Effector CD4-positive, alpha-beta T cell (primary cell): ENCODE measurements around the gene RUSC1.

Experiments used
- DNase-seq: peaks from one replicate; pipeline ENCODE4 v3.0.0-alpha.2; 2020

The RUSC1 gene

GRCh38 chr1:155295183-155295941 is 25.3 kb upstream of the RUSC1 start:
- no peak for DNase-seq

GRCh38 chr1:155295942-155296267 is 24.8 kb upstream of the RUSC1 start:
- DNase-seq: no peak

GRCh38 chr1:155296661-155297060 is 24.0 kb upstream of the RUSC1 start:
- no peak for DNase-seq

GRCh38 chr1:155297384-155297783 is 23.3 kb upstream of the RUSC1 start:
- DNase-seq: no peak

- DNase-seq: no peak
Measured at GRCh38 chr1:155300024-155300423, 20.7 kb upstream of the RUSC1 start.

GRCh38 chr1:155300553-155301329 is 20.0 kb upstream of the RUSC1 start:
- no peak for DNase-seq

GRCh38 chr1:155301342-155301841 is 19.3 kb upstream of the RUSC1 start, which contains the start of gene PKLR:
Gene PKLR (minus strand): TSS chr1:155301438. CDS start chr1:155301395, 43 bp downstream.
- DNase-seq: no peak

- DNase-seq: no peak
Measured at GRCh38 chr1:155304558-155305063, 16.1 kb upstream of the RUSC1 start.

GRCh38 chr1:155305881-155306391 is 14.8 kb upstream of the RUSC1 start:
- DNase-seq: no peak

- DNase-seq: no peak
Measured at GRCh38 chr1:155307247-155307740, 13.4 kb upstream of the RUSC1 start.

DNA sequence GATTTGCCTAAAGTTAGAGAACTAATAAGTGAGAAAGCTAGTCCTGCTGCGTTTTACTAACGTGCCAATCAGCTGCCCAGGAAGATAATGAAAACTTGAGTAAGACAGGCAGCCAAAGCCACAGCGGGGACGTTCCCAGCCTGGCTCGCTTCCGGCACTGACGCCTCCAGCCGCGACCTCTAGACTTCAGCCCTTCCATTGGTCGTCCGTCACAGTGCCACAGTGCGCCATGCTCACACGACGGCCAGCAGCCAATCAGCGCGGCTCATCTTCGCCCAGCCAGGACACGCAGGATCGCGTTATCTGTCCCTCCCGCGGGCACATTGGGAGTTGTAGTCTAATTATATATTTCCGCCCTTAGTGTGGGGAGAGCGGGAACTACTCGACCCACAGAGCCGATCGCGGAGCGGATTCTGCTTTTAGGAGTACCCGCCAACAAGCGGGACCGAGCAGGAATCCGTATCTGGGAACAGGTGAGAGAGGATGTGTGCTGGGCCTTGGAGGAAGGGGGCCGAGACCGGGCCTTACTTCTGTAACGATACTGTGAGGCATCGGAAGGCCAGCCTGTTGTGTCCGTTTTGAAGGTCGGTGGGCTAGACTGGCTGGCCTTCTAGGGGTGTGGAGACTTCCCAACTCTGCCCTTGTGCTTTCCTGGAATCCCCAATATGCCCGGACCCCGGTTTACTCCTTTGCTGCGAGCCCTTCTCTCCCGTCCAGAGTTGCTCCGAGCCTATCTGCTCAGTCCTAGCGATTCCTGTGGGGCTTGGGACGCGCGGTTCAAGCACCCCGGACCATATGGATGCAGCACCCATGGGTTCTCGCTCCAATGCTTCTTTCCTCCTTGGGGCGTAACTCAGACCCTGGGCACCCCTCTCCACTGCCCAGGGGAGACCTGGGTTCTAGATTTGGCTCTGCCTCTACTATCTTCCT is 11.9 kb upstream of the RUSC1 start, which contains the start of gene FDPS:
TSS of gene FDPS (plus strand) at position 374 of the 930 bp plus-strand sequence. CDS start 924 bp downstream, outside the sequence.
- peak; percentile 97 for DNase-seq

DNA sequence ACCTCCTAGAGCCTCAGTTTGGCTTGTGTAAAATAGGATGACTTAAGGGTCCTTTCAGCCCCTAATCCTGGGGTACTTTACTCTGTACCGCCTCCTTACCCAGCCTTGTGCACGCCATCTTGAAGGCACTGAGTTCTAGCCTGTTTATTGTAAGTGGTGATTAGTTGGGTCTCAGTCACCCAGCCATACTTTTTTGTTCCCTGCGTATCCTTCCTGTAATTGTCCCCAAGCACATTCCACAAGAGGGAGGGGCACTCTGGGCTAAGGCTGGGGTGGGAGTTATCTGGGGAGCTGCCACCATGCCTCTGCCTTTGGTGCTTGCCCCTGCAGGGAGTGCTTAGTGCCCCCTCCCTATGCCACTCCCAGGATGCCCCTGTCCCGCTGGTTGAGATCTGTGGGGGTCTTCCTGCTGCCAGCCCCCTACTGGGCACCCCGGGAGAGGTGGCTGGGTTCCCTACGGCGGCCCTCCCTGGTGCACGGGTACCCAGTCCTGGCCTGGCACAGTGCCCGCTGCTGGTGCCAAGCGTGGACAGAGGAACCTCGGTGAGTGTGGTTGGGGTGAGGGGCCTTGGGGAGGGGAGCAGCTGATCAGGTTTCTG is 11.2 kb upstream of the RUSC1 start:
- no peak for DNase-seq

- no peak for DNase-seq
Measured at GRCh38 chr1:155313261-155313660, 7.4 kb upstream of the RUSC1 start.

- DNase-seq: no peak
Measured at GRCh38 chr1:155316922-155317321, 3.8 kb upstream of the RUSC1 start.

- no peak for DNase-seq
Measured at GRCh38 chr1:155318082-155318481, 2.6 kb upstream of the RUSC1 start.

- no peak for DNase-seq
Measured at GRCh38 chr1:155319536-155319935, 1.2 kb upstream of the RUSC1 start.

GRCh38 chr1:155320252-155320651 is 442 bp upstream of the RUSC1 start:
- DNase-seq: no peak

DNA sequence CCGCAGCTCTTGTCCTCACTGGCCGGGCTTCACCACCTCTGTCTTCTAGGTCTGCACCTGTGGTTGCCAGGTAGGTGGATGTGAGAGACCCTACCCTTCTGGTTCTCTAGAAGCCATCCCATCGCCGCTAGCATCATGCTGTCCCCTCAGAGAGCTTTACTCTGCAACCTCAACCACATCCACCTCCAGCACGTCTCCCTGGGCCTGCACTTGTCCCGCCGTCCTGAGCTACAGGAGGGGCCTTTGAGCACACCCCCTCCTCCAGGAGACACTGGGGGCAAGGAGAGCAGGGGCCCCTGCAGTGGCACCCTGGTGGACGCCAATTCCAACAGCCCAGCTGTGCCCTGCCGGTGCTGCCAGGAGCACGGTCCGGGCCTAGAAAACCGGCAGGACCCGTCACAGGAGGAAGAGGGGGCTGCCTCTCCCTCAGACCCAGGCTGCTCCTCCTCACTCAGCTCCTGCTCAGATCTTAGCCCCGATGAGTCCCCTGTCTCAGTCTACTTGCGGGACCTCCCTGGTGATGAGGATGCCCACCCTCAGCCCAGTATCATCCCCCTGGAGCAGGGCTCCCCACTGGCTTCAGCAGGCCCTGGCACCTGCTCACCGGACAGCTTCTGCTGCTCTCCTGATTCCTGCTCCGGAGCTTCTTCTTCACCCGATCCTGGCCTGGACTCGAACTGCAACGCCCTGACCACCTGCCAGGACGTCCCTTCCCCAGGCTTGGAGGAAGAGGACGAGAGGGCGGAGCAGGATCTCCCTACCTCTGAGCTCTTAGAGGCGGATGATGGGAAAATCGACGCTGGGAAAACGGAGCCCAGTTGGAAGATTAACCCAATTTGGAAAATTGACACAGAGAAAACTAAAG is 1.2 kb downstream of the RUSC1 start:
- no peak for DNase-seq

DNA sequence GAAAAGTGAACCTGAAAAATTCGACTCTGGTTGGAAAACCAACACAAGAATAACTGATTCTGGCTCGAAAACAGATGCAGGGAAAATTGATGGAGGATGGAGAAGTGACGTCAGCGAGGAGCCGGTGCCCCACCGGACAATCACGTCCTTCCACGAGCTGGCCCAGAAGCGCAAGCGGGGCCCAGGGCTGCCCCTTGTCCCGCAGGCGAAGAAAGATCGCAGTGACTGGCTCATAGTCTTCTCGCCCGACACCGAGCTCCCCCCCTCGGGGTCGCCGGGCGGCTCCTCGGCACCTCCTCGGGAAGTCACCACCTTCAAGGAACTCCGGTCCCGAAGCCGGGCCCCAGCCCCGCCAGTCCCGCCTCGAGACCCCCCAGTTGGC is 1.9 kb downstream of the RUSC1 start:
- no peak for DNase-seq

DNA sequence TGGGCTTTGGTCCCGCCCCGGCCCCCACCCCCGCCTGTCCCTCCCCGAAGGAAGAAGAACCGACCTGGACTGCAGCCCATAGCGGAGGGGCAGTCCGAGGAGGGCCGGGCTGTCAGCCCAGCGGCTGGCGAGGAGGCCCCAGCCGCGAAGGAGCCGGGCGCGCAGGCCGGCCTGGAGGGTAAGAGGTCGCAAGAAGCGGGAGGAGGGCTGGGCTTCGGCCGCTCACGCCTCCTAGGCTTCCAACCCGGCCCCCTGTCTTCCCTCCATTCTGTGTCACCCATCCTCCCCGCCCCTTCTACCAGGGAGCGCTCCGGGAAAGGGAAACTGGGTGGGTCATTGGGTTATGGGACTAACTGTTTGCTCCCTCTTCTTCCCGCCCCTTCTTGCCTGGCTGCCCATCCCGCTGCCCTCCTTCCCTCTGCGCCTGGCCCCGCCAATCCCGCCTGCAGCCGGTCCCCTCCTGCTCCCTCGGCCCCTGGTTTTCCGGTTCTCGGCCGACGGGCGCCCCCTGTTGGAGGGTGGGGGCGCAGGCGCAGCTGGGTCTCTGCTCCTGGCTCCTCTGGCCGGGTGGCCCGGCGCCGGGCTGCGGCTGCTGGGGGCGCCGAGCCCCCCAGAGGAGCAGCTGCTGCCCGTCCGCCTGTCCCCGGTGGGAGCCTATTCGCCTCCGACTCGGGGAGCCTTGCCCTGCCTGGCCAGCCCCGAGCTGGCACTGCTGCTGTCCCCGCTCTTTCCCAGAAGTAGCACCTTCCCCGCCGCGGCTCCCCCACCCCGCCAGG is 2.4 kb downstream of the RUSC1 start:
- peak; percentile 79 for DNase-seq
